GM21381 (cell line): ENCODE data around the gene MXD3.
A peak's percentile ranks its signal among the peaks of the same experiment; 100 is the strongest.

Experiments used
- ATAC-seq: cut with Tn5 transposase; IDR thresholded peaks from one replicate; pipeline ENCODE4 v1.9.1; 2021; ENCODE audit warnings: mild to moderate bottlenecking, moderate library complexity; ENCODE audit not compliant: unreplicated experiment

The MXD3 gene

GRCh38 chr5:177327539-177328522 lies 16.1 kb upstream of the MXD3 start:
- no peak for ATAC-seq

- ATAC-seq: no peak
These were observed 14.2 kb upstream of the MXD3 start for GRCh38 chr5:177325868-177326381.

GRCh38 chr5:177320879-177321278 lies 9.2 kb upstream of the MXD3 start:
- no peak for ATAC-seq

- no peak for ATAC-seq
These were observed 8.4 kb upstream of the MXD3 start for GRCh38 chr5:177319913-177320588.

GRCh38 chr5:177317959-177318377 lies 6.3 kb upstream of the MXD3 start:
- ATAC-seq: no peak

- ATAC-seq: no peak
These were observed 4.3 kb upstream of the MXD3 start for GRCh38 chr5:177316005-177316404.

GRCh38 chr5:177315411-177315810 lies 3.7 kb upstream of the MXD3 start:
- ATAC-seq: no peak

- no peak for ATAC-seq
These were observed 3.0 kb upstream of the MXD3 start for GRCh38 chr5:177314376-177315342.

GRCh38 chr5:177313561-177314259 lies 2.0 kb upstream of the MXD3 start:
- no peak for ATAC-seq

- peak; percentile 20 for ATAC-seq
These were observed 1.0 kb upstream of the MXD3 start for GRCh38 chr5:177312649-177313181.

GRCh38 chr5:177311392-177311722 lies 341 bp downstream of the MXD3 start:
- no peak for ATAC-seq

- no peak for ATAC-seq
These were observed 824 bp downstream of the MXD3 start for GRCh38 chr5:177310757-177311391.

- ATAC-seq: no peak
These were observed 1.4 kb downstream of the MXD3 start for GRCh38 chr5:177310332-177310731.

GRCh38 chr5:177309351-177310191 lies 2.1 kb downstream of the MXD3 start:
- ATAC-seq: no peak

- no peak for ATAC-seq
These were observed 3.0 kb downstream of the MXD3 start for GRCh38 chr5:177308740-177309139.

GRCh38 chr5:177307544-177308363 lies 3.9 kb downstream of the MXD3 start:
- no peak for ATAC-seq

GRCh38 chr5:177306674-177307543 lies 4.8 kb downstream of the MXD3 start:
- ATAC-seq: no peak
